Measurements from ENCODE around the gene FAAP20. TPM values are rescaled to one million over a fixed set of nuclear protein-coding genes. Genes with fewer than 3 reads are reported as not detected.
A peak's percentile ranks its signal among the peaks of the same experiment; 100 is the strongest.

The FAAP20 gene
- total RNA-seq, 3 donors from 2014 or later (not counting 1 experiment from before 2014, with no cell fraction given), result 40.3 to 53.0 (median 43.3) TPM

GRCh38 chr1:2229037-2229864 is 34.7 kb upstream of the FAAP20 start:
- H3K36me3 Mint-ChIP-seq, result no peaks in the 10 kb centered on the region
- peak; percentile 61 to 76 for DNase-seq
- peak overlapping the region; percentile 85 to 97 for H3K27ac Mint-ChIP-seq

GRCh38 chr1:2228694-2229036 is 34.1 kb upstream of the FAAP20 start:
- no peaks in the 10 kb centered on the region for H3K36me3 ChIP-seq (ENCODE audit: control insufficient read depth, insufficient read depth, low read length)
- H3K27me3 ChIP-seq (ENCODE audit: control insufficient read depth, insufficient read depth, low read length), result no peaks in the 10 kb centered on the region
- Mint-ChIP-seq H3K27ac (peak overlapping the region; percentile 85 to 97), H3K4me1 (peaks cover 33 to 56% of the 10 kb centered on the region in 2 donors), H3K36me3 (no peaks in the 10 kb centered on the region), H3K27me3 (ENCODE audit: low read depth in 2 of 2) (peaks cover 0 to 2% of the 10 kb centered on the region in 2 donors), H3K9me3 (no peaks in the 10 kb centered on the region), H3K4me3 (peak overlapping the region; percentile 93)
- H3K9me3 ChIP-seq (ENCODE audit: control insufficient read depth, insufficient read depth, low read length), result no peaks in the 10 kb centered on the region
- ATAC-seq (no peak), DNase-seq (peak in 1 of 2 donors; percentile 63)
- H3K4me1 ChIP-seq (ENCODE audit: control insufficient read depth, insufficient read depth, low read length), result peaks cover 58% of the 10 kb centered on the region
- H3K4me3 ChIP-seq (ENCODE audit: low read length), result peak overlapping the region; percentile 58
- intact Hi-C loops (cut with micrococcal nuclease), result loop anchor here (1.0 kb wide), 1 partner anchor 27 kb away; no protein-coding TSS in a partner anchor
- TF ChIP-seq CTCF (IDR thresholded peaks at IDR 0.05), result no peak
- WGBS (ENCODE audit: insufficient coverage), result under 1% methylated on average over 50 of the region's 50 CpGs
- peak overlapping the region; percentile 73 for H3K27ac ChIP-seq (ENCODE audit: low read length)

More at GRCh38 chr1:2229037-2229864, 34.7 kb upstream of the FAAP20 start:
- Histone ChIP-seq H3K27me3 (ENCODE audit: control insufficient read depth, insufficient read depth, low read length) (no peaks in the 10 kb centered on the region), H3K27ac (ENCODE audit: low read length) (peak overlapping the region; percentile 73), H3K4me3 (ENCODE audit: low read length) (peak overlapping the region; percentile 58), H3K4me1 (ENCODE audit: control insufficient read depth, insufficient read depth, low read length) (peaks cover 63% of the 10 kb centered on the region), H3K9me3 (ENCODE audit: control insufficient read depth, insufficient read depth, low read length) (no peaks in the 10 kb centered on the region), H3K36me3 (ENCODE audit: control insufficient read depth, insufficient read depth, low read length) (no peaks in the 10 kb centered on the region)
- no peak for TF ChIP-seq CTCF (IDR thresholded peaks at IDR 0.05)
- intact Hi-C loops (cut with micrococcal nuclease), result loop anchor here (1.0 kb wide), 1 partner anchor 26 kb away; no protein-coding TSS in a partner anchor
- Mint-ChIP-seq H3K4me1 (peaks cover 38 to 60% of the 10 kb centered on the region in 2 donors), H3K27me3 (ENCODE audit: low read depth in 2 of 2) (peaks cover 0 to 2% of the 10 kb centered on the region in 2 donors), H3K4me3 (peak overlapping the region; percentile 93), H3K9me3 (no peaks in the 10 kb centered on the region)
- ATAC-seq, result peak; percentile 7 to 9 (median 8)
- 12% methylated on average over 77 of the region's 77 CpGs for WGBS (ENCODE audit: insufficient coverage)

GRCh38 chr1:2228157-2228594 is 33.6 kb upstream of the FAAP20 start, which contains the start of gene SKI:
SKI (plus strand) TSS chr1:2228319; CDS start chr1:2228767, 448 bp downstream.
- peak within 1 kb of the TSS; percentile 85 for H3K27ac ChIP-seq (ENCODE audit: low read length)
- no peak for TF ChIP-seq CTCF (IDR thresholded peaks at IDR 0.05)
- no peaks in the 10 kb centered on the region for H3K36me3 ChIP-seq (ENCODE audit: control insufficient read depth, insufficient read depth, low read length)
- DNase-seq (no peak), ATAC-seq (no peak)
- peak within 1 kb of the TSS; percentile 58 for H3K4me3 ChIP-seq (ENCODE audit: low read length)
- Mint-ChIP-seq H3K27me3 (ENCODE audit: low read depth in 2 of 2) (peaks cover 0 to 2% of the 10 kb centered on the region in 2 donors), H3K4me1 (peaks cover 28 to 51% of the 10 kb centered on the region in 2 donors), H3K27ac (peak within 1 kb of the TSS; percentile 85 to 97), H3K36me3 (no peaks in the 10 kb centered on the region), H3K9me3 (no peaks in the 10 kb centered on the region), H3K4me3 (peak within 1 kb of the TSS; percentile 93)
- peaks cover 53% of the 10 kb centered on the region for H3K4me1 ChIP-seq (ENCODE audit: control insufficient read depth, insufficient read depth, low read length)
- intact Hi-C loops (cut with micrococcal nuclease), result no loop called here
- no peaks in the 10 kb centered on the region for H3K9me3 ChIP-seq (ENCODE audit: control insufficient read depth, insufficient read depth, low read length)
- no peaks in the 10 kb centered on the region for H3K27me3 ChIP-seq (ENCODE audit: control insufficient read depth, insufficient read depth, low read length)
- WGBS (ENCODE audit: insufficient coverage), result under 1% methylated on average over 100 of the region's 100 CpGs
